Transverse colon (tissue), 4 donors: ENCODE measurements around the gene ZNF32. TPM values are rescaled to one million over a fixed set of nuclear protein-coding genes. Genes with fewer than 3 reads are reported as not detected.

Experiments used
- DNase-seq: peaks from one replicate; pipeline ENCODE4 v3.0.0-alpha.2; 2019
- H3K27ac ChIP-seq, 4 donors: fragments of 200-600 bp; sonication (generic); 2 replicates each; pipeline ENCODE4 v1.5.1; 2016 to 2018; ENCODE audit warnings: inconsistent platforms in 4 of 4
- H3K27me3 ChIP-seq: fragments of 200-600 bp; sonication (generic); 2 replicates; pipeline ENCODE4 v1.5.1; 2017; ENCODE audit warnings: inconsistent platforms
- H3K36me3 ChIP-seq, 4 donors: fragments of 200-600 bp; sonication (generic); 2 replicates each; pipeline ENCODE4 v1.5.1; 2017 to 2019; ENCODE audit warnings: inconsistent platforms in 4 of 4
- H3K4me1 ChIP-seq, 4 donors: fragments of 200-600 bp; sonication (generic); 2 replicates each; pipeline ENCODE4 v1.5.1; 2017 to 2020; ENCODE audit warnings: inconsistent platforms in 4 of 4
- H3K4me3 ChIP-seq, 4 donors: fragments of 200-600 bp; sonication (generic); 1 replicate in 1 of 4; 2 replicates in 3 of 4; pipeline versions ENCODE4 v1.5.1 to v1.6.1; 2017 to 2019; ENCODE audit warnings: inconsistent platforms in 4 of 4
- H3K9me3 ChIP-seq, 2 donors: fragments of 200-600 bp; sonication (generic); 2 replicates each; pipeline ENCODE4 v1.5.1; 2017 to 2019; ENCODE audit warnings: inconsistent platforms in 2 of 2
- EP300 ChIP-seq: sonication (generic); formaldehyde crosslinking; IDR thresholded peaks from one replicate; pipeline ENCODE4 v1.6.1; 2017; ENCODE audit warnings: antibody characterized with exemption, low read depth
- POLR2A ChIP-seq: fragments of 450-650 bp; IDR thresholded peaks from one replicate; pipeline ENCODE4 v1.6.1; 2016; ENCODE audit warnings: antibody characterized with exemption, mild to moderate bottlenecking, moderate library complexity
- POLR2AphosphoS5 ChIP-seq, 3 donors: sonication (generic); formaldehyde crosslinking; IDR thresholded peaks; one replicate each; pipeline ENCODE4 v1.6.1; 2016; ENCODE audit warnings: antibody characterized with exemption in 3 of 3
- WGBS, 2 donors: methylation state at CpG; one replicate each; pipeline ENCODE4 v1.1.5; 2018; ENCODE audit warnings: low coverage in 1 of 2; 5-methylcytosine and 5-hydroxymethylcytosine counted together
- in situ Hi-C, 4 donors: fragments of 200-750 bp; cut with MboI; loops; one replicate each; pipeline versions ENCODE4 v1.15.0 to v1.15.1; 2017; ENCODE audit warnings: low sequenced_read_pairs in 3 of 4, low pct_ligation_motif_present in 1 of 4, low pct_unique_long_range_greater_than_20kb in 1 of 4
- intact Hi-C: fragments of 100-400 bp; cut with DNase I; formaldehyde crosslinking; loops from one replicate; pipeline ENCODE4 v1.15.1; 2023; ENCODE audit warnings: low total_unique reads
- total RNA-seq, 4 donors: library from RNA; depleted of rRNA; stranded (reverse); fragments of >200 nt; gene quantifications; one replicate each; pipeline ENCODE4 v1.1.0, GENCODE V29; 2016
- TF ChIP-seq, protein P1 (sequence below), 5 experiments: fragments of 200-600 bp in 3 of 5; fragments of 450-650 bp in 2 of 5; sonication (generic) in 3 of 5; IDR thresholded peaks; 1 replicate in 2 of 5; 2 replicates in 3 of 5; pipeline ENCODE4 v1.5.1; 2016 to 2017; ENCODE audit warnings: antibody characterized with exemption in 5 of 5, inconsistent platforms in 3 of 5, mild to moderate bottlenecking in 2 of 5, moderate library complexity in 1 of 5

The ZNF32 gene
- total RNA-seq, 4 donors from 2014 or later = 9.7 to 38.6 (median 22.1) TPM

DNA sequence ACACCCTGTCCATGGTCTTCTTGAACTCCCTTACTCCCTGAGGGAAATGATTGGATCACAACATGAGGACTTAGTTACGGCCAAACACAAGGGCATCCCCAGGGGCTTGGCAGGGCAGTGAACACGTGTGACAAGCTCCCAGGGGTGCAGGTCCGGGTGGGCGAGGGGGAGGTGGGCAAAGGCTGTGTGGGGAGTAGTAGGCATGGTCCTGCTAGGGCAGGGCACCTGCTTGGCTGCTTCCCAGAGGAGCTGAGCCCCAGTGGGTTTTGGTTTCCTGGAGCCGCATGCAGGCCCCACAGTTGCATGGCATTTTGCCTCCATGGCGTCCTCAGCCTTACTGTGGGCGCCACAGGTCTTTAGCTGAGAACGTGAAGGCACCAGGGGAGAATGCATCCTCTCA, 46.6 kb upstream of the ZNF32 start:
- 90% methylated on average over 8 of the region's 8 CpGs; no CpG with 5 or more reads in 1 of the 2 donors for WGBS, 2 donors
- TF ChIP-seq EP300 (no peak), POLR2A (no peak), POLR2AphosphoS5 (IDR thresholded peaks at IDR 0.05) (no peak)
- TF ChIP-seq, protein P1, sequence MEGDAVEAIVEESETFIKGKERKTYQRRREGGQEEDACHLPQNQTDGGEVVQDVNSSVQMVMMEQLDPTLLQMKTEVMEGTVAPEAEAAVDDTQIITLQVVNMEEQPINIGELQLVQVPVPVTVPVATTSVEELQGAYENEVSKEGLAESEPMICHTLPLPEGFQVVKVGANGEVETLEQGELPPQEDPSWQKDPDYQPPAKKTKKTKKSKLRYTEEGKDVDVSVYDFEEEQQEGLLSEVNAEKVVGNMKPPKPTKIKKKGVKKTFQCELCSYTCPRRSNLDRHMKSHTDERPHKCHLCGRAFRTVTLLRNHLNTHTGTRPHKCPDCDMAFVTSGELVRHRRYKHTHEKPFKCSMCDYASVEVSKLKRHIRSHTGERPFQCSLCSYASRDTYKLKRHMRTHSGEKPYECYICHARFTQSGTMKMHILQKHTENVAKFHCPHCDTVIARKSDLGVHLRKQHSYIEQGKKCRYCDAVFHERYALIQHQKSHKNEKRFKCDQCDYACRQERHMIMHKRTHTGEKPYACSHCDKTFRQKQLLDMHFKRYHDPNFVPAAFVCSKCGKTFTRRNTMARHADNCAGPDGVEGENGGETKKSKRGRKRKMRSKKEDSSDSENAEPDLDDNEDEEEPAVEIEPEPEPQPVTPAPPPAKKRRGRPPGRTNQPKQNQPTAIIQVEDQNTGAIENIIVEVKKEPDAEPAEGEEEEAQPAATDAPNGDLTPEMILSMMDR (IDR thresholded peaks at IDR 0.05) = no peak
- intact Hi-C loops = no loop called here

GRCh38 chr10:43694526-43694925, 45.8 kb upstream of the ZNF32 start:
- in situ Hi-C loops = loop anchor here in 2 of 4 donors (25.0 kb wide), 3 partner anchors 343 to 618 kb away; no protein-coding TSS in a partner anchor
- WGBS, 2 donors = 82 to 100% methylated on average over 1 to 7 of the region's 7 CpGs

More for the DNA sequence above, 46.6 kb upstream of the ZNF32 start:
- Histone ChIP-seq H3K36me3 (no peaks in the 10 kb centered on the region), H3K4me1 (peaks cover 0 to 5% (median 3%) of the 10 kb centered on the region in 4 donors), H3K4me3 (no peak overlapping the region), H3K27me3 (no peaks in the 10 kb centered on the region), H3K27ac (no peak overlapping the region), H3K9me3 (no peaks in the 10 kb centered on the region)
- DNase-seq = no peak
- in situ Hi-C loops = loop anchor here in 2 of 4 donors (25.0 kb wide), 3 partner anchors 342 to 617 kb away; no protein-coding TSS in a partner anchor

GRCh38 chr10:43693602-43694001, 44.9 kb upstream of the ZNF32 start:
- no peaks in the 10 kb centered on the region for H3K9me3 ChIP-seq
- TF ChIP-seq, protein P1 (IDR thresholded peaks at IDR 0.05) = no peak
- no peak overlapping the region for H3K27ac ChIP-seq
- DNase-seq = no peak
- no peaks in the 10 kb centered on the region for H3K27me3 ChIP-seq
- WGBS, 2 donors = 56 to 73% methylated on average over 2 to 3 of the region's 3 CpGs
- no peak overlapping the region for H3K4me3 ChIP-seq
- peaks cover 0 to 14% (median 10%) of the 10 kb centered on the region in 4 donors for H3K4me1 ChIP-seq
- H3K36me3 ChIP-seq = no peaks in the 10 kb centered on the region
- intact Hi-C loops (no loop called here), in situ Hi-C loops (loop anchor here in 2 of 4 donors (25.0 kb wide), 3 partner anchors 344 to 619 kb away; no protein-coding TSS in a partner anchor)

More at GRCh38 chr10:43694526-43694925, 45.8 kb upstream of the ZNF32 start:
- DNase-seq = no peak
- no peak overlapping the region for H3K27ac ChIP-seq
- intact Hi-C loops = no loop called here
- TF ChIP-seq EP300 (no peak), POLR2A (no peak), POLR2AphosphoS5 (IDR thresholded peaks at IDR 0.05) (no peak)
- TF ChIP-seq, protein P1 (IDR thresholded peaks at IDR 0.05) = no peak
- H3K9me3 ChIP-seq = no peaks in the 10 kb centered on the region
- H3K27me3 ChIP-seq = no peaks in the 10 kb centered on the region
- H3K4me1 ChIP-seq = peaks cover 0 to 9% (median 6%) of the 10 kb centered on the region in 4 donors
- H3K36me3 ChIP-seq = no peaks in the 10 kb centered on the region
- H3K4me3 ChIP-seq = no peak overlapping the region

DNA sequence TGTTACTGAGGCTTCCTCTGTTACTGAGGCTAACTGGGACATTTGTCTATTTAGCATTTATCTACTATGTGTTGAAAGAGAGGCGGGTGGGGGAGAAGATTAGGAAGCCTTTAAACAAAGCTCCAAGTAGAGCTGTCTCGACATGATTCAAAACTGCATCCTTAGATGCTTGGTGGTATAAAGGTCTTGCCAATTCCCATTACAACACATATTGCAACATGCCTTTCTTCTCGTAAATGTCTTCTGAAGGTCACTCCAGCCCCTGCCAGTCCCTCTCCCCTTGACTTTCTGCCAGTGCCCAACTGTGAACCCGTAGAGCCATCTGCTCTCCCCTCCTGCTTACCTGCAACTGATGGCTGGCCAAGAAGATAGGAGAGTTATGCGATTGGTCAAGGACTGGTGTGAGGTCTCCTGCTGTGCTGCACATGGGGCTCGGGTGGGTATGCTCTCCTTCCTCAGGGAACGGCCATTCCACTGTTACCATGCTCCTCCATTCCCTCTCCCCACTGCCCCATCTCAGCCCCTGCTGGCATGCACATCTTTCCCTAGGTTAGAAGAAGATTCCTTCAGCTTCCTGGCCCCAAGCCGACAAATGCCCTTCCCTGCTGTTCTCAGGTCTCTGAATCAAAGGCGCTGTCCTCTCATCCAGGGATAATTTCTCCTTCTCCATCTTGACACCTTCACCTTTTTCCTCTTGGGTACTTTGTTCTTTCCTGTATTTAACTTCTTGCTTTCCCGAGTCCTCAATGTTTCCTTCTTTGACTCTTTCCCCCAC, 43.6 kb upstream of the ZNF32 start:
- Histone ChIP-seq H3K9me3 (no peaks in the 10 kb centered on the region), H3K4me3 (no peak overlapping the region), H3K36me3 (no peaks in the 10 kb centered on the region), H3K27ac (no peak overlapping the region), H3K27me3 (no peaks in the 10 kb centered on the region), H3K4me1 (peaks cover 0 to 14% (median 10%) of the 10 kb centered on the region in 4 donors)
- WGBS, 2 donors = 70 to 88% methylated on average over 3 to 10 of the region's 10 CpGs
- in situ Hi-C loops (loop anchor here in 2 of 4 donors (25.0 kb wide), 3 partner anchors 345 to 620 kb away; no protein-coding TSS in a partner anchor), intact Hi-C loops (no loop called here)
- DNase-seq = no peak
- TF ChIP-seq POLR2A = no peak
- TF ChIP-seq, protein P1 (IDR thresholded peaks at IDR 0.05) = no peak
- no peak for TF ChIP-seq EP300
- no peak for TF ChIP-seq POLR2AphosphoS5 (IDR thresholded peaks at IDR 0.05)
